SK-N-SH treated with all-trans-retinoic acid at 6 μM for 48 hours (cell line): ENCODE measurements around the gene MDM4.

Experiments used
- ATAC-seq: fragments of 200-7000 bp; cut with Tn5 transposase; 3 replicates; pipeline ENCODE4 v1.9.1; 2020; ENCODE audit warnings: mild to moderate bottlenecking, moderate library complexity
- ARNTL ChIP-seq: fragments of 450-650 bp; formaldehyde crosslinking; IDR thresholded peaks from 2 replicates; pipeline ENCODE4 v1.5.0; 2020; ENCODE audit warnings: low read depth, mild to moderate bottlenecking, moderate library complexity, borderline replicate concordance
- BACH2 ChIP-seq: fragments of 250-450 bp; sonication (Bioruptor Pico); IDR thresholded peaks from 2 replicates; pipeline ENCODE4 v1.9.0; 2021; ENCODE audit warnings: mild to moderate bottlenecking, borderline replicate concordance
- CSRNP3 ChIP-seq: fragments of 250-450 bp; sonication (Bioruptor Pico); IDR thresholded peaks from 2 replicates; pipeline ENCODE4 v1.5.1; 2021; ENCODE audit warnings: mild to moderate bottlenecking, moderate library complexity
- ESRRG ChIP-seq: fragments of 250-450 bp; sonication (Bioruptor Pico); IDR thresholded peaks from 2 replicates; pipeline ENCODE4 v1.6.1; 2021; ENCODE audit warnings: mild to moderate bottlenecking
- GLIS3 ChIP-seq: fragments of 250-450 bp; sonication (Bioruptor Pico); IDR thresholded peaks from 2 replicates; pipeline ENCODE4 v1.5.0; 2020; ENCODE audit warnings: mild to moderate bottlenecking, moderate library complexity
- ISL1 ChIP-seq: fragments of 250-450 bp; sonication (Bioruptor Pico); IDR thresholded peaks from 2 replicates; pipeline ENCODE4 v2.1.2; 2022; ENCODE audit warnings: mild to moderate bottlenecking, moderate library complexity
- OSR1 ChIP-seq: fragments of 250-450 bp; sonication (Bioruptor Pico); IDR thresholded peaks from 2 replicates; pipeline ENCODE4 v1.8.0; 2022; ENCODE audit warnings: moderate library complexity, mild to moderate bottlenecking, inconsistent platforms
- PATZ1 ChIP-seq: fragments of 250-450 bp; sonication (Bioruptor Pico); IDR thresholded peaks from 2 replicates; pipeline ENCODE4 v1.8.0; 2020; ENCODE audit warnings: mild to moderate bottlenecking, moderate library complexity, borderline replicate concordance
- POU6F1 ChIP-seq: fragments of 250-450 bp; sonication (Bioruptor Pico); IDR thresholded peaks from 2 replicates; pipeline ENCODE4 v1.8.0; 2021; ENCODE audit warnings: low read depth, mild to moderate bottlenecking, moderate library complexity, borderline replicate concordance
- PPARA ChIP-seq: fragments of 250-450 bp; sonication (Bioruptor Pico); IDR thresholded peaks from 2 replicates; pipeline ENCODE4 v1.5.0; 2020; ENCODE audit warnings: mild to moderate bottlenecking, borderline replicate concordance
- RARB ChIP-seq: fragments of 250-450 bp; sonication (Bioruptor Pico); IDR thresholded peaks from 2 replicates; pipeline ENCODE4 v1.8.0; 2021; ENCODE audit warnings: mild to moderate bottlenecking, moderate library complexity
- SNAI2 ChIP-seq: fragments of 250-450 bp; sonication (Bioruptor Pico); IDR thresholded peaks from 2 replicates; pipeline ENCODE4 v1.5.0; 2020; ENCODE audit warnings: mild to moderate bottlenecking, moderate library complexity
- TCF4 ChIP-seq: fragments of 250-450 bp; sonication (Bioruptor Pico); IDR thresholded peaks from 2 replicates; pipeline ENCODE4 v1.8.0; 2021; ENCODE audit warnings: mild to moderate bottlenecking, moderate library complexity, borderline replicate concordance
- TOX ChIP-seq: fragments of 250-450 bp; sonication (Bioruptor Pico); IDR thresholded peaks from 2 replicates; pipeline ENCODE4 v1.8.0; 2021; ENCODE audit warnings: mild to moderate bottlenecking, moderate library complexity, borderline replicate concordance
- TSHZ2 ChIP-seq: fragments of 250-450 bp; sonication (Bioruptor Pico); IDR thresholded peaks from 2 replicates; pipeline ENCODE4 v1.5.0; 2020; ENCODE audit warnings: mild to moderate bottlenecking, moderate library complexity
- ZC3H10 ChIP-seq: fragments of 250-450 bp; sonication (Bioruptor Pico); IDR thresholded peaks from 2 replicates; pipeline ENCODE4 v1.5.1; 2021; ENCODE audit warnings: mild to moderate bottlenecking, moderate library complexity
- ZFP3 ChIP-seq: fragments of 250-450 bp; sonication (Bioruptor Pico); IDR thresholded peaks from 2 replicates; pipeline ENCODE4 v1.5.0; 2020; ENCODE audit warnings: mild to moderate bottlenecking, moderate library complexity
- ZFP30 ChIP-seq: fragments of 450-650 bp; formaldehyde crosslinking; IDR thresholded peaks from 2 replicates; pipeline ENCODE4 v1.5.0; 2022; ENCODE audit warnings: mild to moderate bottlenecking, moderate library complexity
- ZNF565 ChIP-seq: fragments of 450-650 bp; formaldehyde crosslinking; conservative IDR thresholded peaks from 2 replicates; pipeline ENCODE4 v1.5.0; 2020; ENCODE audit warnings: low read depth, mild to moderate bottlenecking, moderate library complexity
- ZNF70 ChIP-seq: fragments of 450-650 bp; formaldehyde crosslinking; IDR thresholded peaks from 2 replicates; pipeline ENCODE4 v1.5.0; 2020; ENCODE audit warnings: mild to moderate bottlenecking, moderate library complexity
- ZNF8 ChIP-seq: fragments of 450-650 bp; formaldehyde crosslinking; IDR thresholded peaks from 2 replicates; pipeline ENCODE4 v1.5.0; 2020; ENCODE audit warnings: mild to moderate bottlenecking, moderate library complexity

MDM4 gene

GRCh38 chr1:204506969-204507316, 9.3 kb upstream of the MDM4 start:
- TF ChIP-seq GLIS3 (CRISPR knock-in tag) (no peak), TCF4 (CRISPR knock-in tag) (no peak), BACH2 (CRISPR knock-in tag) (no peak), ISL1 (CRISPR knock-in tag) (no peak), CSRNP3 (CRISPR knock-in tag) (no peak), ZNF565 (CRISPR knock-in tag) (no peak), TOX (0 out of 2 replicates have a peak, but pooled peaks have one; percentile 1), ZNF70 (CRISPR knock-in tag) (no peak), ZFP3 (CRISPR knock-in tag) (no peak), RARB (CRISPR knock-in tag) (no peak), OSR1 (CRISPR knock-in tag) (0 out of 2 replicates have a peak, but pooled peaks have one; percentile 8), POU6F1 (no peak)
- peak; percentile 82 for ATAC-seq

- TF ChIP-seq POU6F1 (0 out of 2 replicates have a peak, but pooled peaks have one; percentile 15), TOX (no peak)
- peak; percentile 61 for ATAC-seq
Measured at GRCh38 chr1:204507317-204508105, 8.7 kb upstream of the MDM4 start.

GRCh38 chr1:204509186-204509635, 7.0 kb upstream of the MDM4 start:
- no peak for ATAC-seq
- TF ChIP-seq RARB (CRISPR knock-in tag) (no peak), TSHZ2 (CRISPR knock-in tag) (no peak)
- TF ChIP-seq, all 23 proteins: peak for 0

- no peak for TF ChIP-seq TOX
- no peak for TF ChIP-seq SNAI2 (CRISPR knock-in tag)
- TF ChIP-seq TSHZ2 (CRISPR knock-in tag): no peak
- no peak for TF ChIP-seq ZFP30 (CRISPR knock-in tag)
- TF ChIP-seq ZNF8 (CRISPR knock-in tag): no peak
- no peak for TF ChIP-seq ZC3H10
- no peak for TF ChIP-seq RARB (CRISPR knock-in tag)
- no peak for TF ChIP-seq ESRRG (CRISPR knock-in tag)
- TF ChIP-seq PPARA (CRISPR knock-in tag): no peak
- no peak for TF ChIP-seq PATZ1 (CRISPR knock-in tag)
- no peak for TF ChIP-seq ZFP3 (CRISPR knock-in tag)
- TF ChIP-seq GLIS3 (CRISPR knock-in tag): no peak
- TF ChIP-seq ARNTL: no peak
- ATAC-seq: no peak
Measured at GRCh38 chr1:204511366-204511765, 4.8 kb upstream of the MDM4 start.
